GM19397 (cell line): ENCODE measurements around the gene SLC35E3.

Experiments
- ATAC-seq: cut with Tn5 transposase; IDR thresholded peaks from one replicate; pipeline ENCODE4 v1.9.1; 2021; ENCODE audit warnings: mild to moderate bottlenecking, moderate library complexity; ENCODE audit not compliant: unreplicated experiment

The SLC35E3 gene

GRCh38 chr12:68745904-68746571 is at the start of gene SLC35E3:
SLC35E3 (plus strand) TSS chr12:68746176; CDS start chr12:68746378, 202 bp downstream.
- ATAC-seq: peak; percentile 99

- ATAC-seq: no peak
These were observed 46.5 kb upstream of the SLC35E3 start for GRCh38 chr12:68699486-68699885.

- no peak for ATAC-seq
These were observed 18.2 kb upstream of the SLC35E3 start for GRCh38 chr12:68727776-68728175.

- no peak for ATAC-seq
These were observed 12.3 kb upstream of the SLC35E3 start for GRCh38 chr12:68733661-68734071.

- ATAC-seq: no peak
These were observed 6.1 kb upstream of the SLC35E3 start for GRCh38 chr12:68739891-68740290.

GRCh38 chr12:68743356-68743755 is 2.6 kb upstream of the SLC35E3 start:
- no peak for ATAC-seq

GRCh38 chr12:68745376-68745903 is 536 bp upstream of the SLC35E3 start:
- ATAC-seq: no peak

GRCh38 chr12:68746572-68747180 is 700 bp downstream of the SLC35E3 start:
- ATAC-seq: peak; percentile 31

- no peak for ATAC-seq
These were observed 3.5 kb downstream of the SLC35E3 start for GRCh38 chr12:68749443-68749842.

GRCh38 chr12:68749861-68750260 is 3.9 kb downstream of the SLC35E3 start:
- ATAC-seq: no peak

GRCh38 chr12:68750506-68750905 is 4.5 kb downstream of the SLC35E3 start:
- no peak for ATAC-seq

- ATAC-seq: no peak
These were observed 9.7 kb downstream of the SLC35E3 start for GRCh38 chr12:68755536-68756243.

GRCh38 chr12:68759852-68760251 is 13.9 kb downstream of the SLC35E3 start:
- ATAC-seq: no peak

GRCh38 chr12:68760806-68761441 is 14.9 kb downstream of the SLC35E3 start:
- no peak for ATAC-seq

- no peak for ATAC-seq
These were observed 15.5 kb downstream of the SLC35E3 start for GRCh38 chr12:68761442-68761812.

- no peak for ATAC-seq
These were observed 16.1 kb downstream of the SLC35E3 start for GRCh38 chr12:68761901-68762630.

GRCh38 chr12:68762691-68763090 is 16.7 kb downstream of the SLC35E3 start:
- no peak for ATAC-seq

GRCh38 chr12:68765696-68766095 is 19.7 kb downstream of the SLC35E3 start:
- ATAC-seq: no peak

- ATAC-seq: no peak
These were observed 20.7 kb downstream of the SLC35E3 start for GRCh38 chr12:68766646-68767045.

- no peak for ATAC-seq
These were observed 21.2 kb downstream of the SLC35E3 start for GRCh38 chr12:68767191-68767590.
